ENCODE measurements around the gene STAU1. TPM values are rescaled to one million over a fixed set of nuclear protein-coding genes. Genes with fewer than 3 reads are reported as not detected.

STAU1 gene
- polyA plus RNA-seq, 1 of the 3 experiments (the other 2 are of a cell fraction) = 48.2 TPM

DNA sequence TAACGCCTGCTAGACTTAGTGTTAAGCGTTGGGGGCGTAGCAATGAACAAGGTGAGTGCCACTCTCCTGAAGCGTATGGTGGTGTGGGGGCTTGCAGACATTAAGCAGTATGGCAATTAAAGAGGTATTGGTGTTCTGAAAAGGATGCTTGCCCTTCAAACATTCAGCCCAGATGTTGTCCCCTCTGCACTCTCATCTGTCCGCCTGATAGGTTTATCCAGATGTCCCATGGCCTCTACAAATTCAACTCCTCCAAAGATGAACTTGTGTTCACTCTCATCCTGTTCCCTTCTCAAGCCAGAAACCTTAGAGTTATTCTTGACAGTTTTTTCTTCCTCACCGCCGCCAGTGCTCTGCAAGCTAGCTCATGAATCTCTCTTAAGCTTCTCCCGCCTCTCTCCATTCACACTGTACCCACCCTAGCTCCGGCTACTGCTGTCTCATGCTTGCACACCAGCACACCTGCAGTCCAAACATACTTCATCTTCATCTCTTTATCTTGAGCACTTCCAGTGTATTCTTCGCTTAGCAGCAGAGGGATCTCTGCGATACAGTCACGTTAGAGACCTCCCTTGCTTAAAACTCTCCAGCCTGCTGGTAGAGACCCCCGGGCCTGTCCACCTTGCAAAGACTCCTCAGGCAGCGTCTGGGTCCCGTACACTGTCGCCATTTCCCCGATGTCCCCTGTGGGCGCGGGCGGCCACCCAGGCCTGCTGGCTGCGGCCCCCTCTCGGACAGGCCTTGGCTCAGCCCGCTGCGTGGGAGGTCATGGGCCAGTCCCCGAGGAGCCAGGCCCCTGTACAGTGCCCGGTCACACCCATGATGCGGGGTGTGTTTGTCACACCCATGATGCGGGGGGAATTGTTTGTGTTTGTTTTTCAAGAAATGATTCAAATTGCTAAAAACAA lies 32.0 kb upstream of the STAU1 start:
- Histone ChIP-seq H3K9ac (peak overlapping the region; percentile 74), H3K4me2 (peak overlapping the region; percentile 84), H4K20me1 (ENCODE audit: insufficient read depth) (no peaks in the 10 kb centered on the region), H3K4me3 (ENCODE audit: low read depth in 2 of 2, low read length in 1 of 2) (peak overlapping the region; percentile 80 to 91), H3K4me1 (ENCODE audit: control insufficient read depth in 1 of 2, insufficient read depth in 2 of 2, low read depth in 1 of 2, low read length in 1 of 2) (peaks cover 0 to 8% of the 10 kb centered on the region in 2 experiments; a peak in 1 of 4 replicates), H3K9me3 (no peaks in the 10 kb centered on the region), H2AFZ (ENCODE audit: low read depth) (peak overlapping the region; percentile 80), H3K27me3 (ENCODE audit: insufficient read depth) (no peaks in the 10 kb centered on the region), H3F3A (replicated peaks; ENCODE audit: insufficient read depth) (peaks cover 3% of the 10 kb centered on the region), H3K79me2 (ENCODE audit: insufficient read depth) (peaks cover 24% of the 10 kb centered on the region), H3K9me2 (no peaks in the 10 kb centered on the region), H3K27ac (ENCODE audit: low read depth in 2 of 2, low read length in 1 of 2) (peak overlapping the region; percentile 65 to 76; a peak in 3 of 4 replicates), H3K36me3 (replicated peaks in 1 of 2; ENCODE audit: control insufficient read depth in 1 of 2, insufficient read depth in 2 of 2, low read length in 1 of 2) (peaks cover 29 to 30% of the 10 kb centered on the region in 2 experiments)
- TF ChIP-seq TAF1 (IDR thresholded peaks at IDR 0.05; ENCODE audit: borderline replicate concordance, low read depth, low read length) = no peak
- no peak for TF ChIP-seq MXI1 (IDR thresholded peaks at IDR 0.05; ENCODE audit: low read depth, low read length)
- TF ChIP-seq NFIC (IDR thresholded peaks at IDR 0.05; ENCODE audit: borderline replicate concordance) = no peak
- no peak for TF ChIP-seq TCF12 (IDR thresholded peaks at IDR 0.05)
- no peak for TF ChIP-seq RFX5 (IDR thresholded peaks at IDR 0.05; ENCODE audit: low read length)
- TF ChIP-seq GATA2 (CRISPR knock-in tag; IDR thresholded peaks at IDR 0.05) = no peak
- no peak for TF ChIP-seq NRF1 (IDR thresholded peaks at IDR 0.05; ENCODE audit: low read depth, low read length)
- no peak for TF ChIP-seq FOXM1 (IDR thresholded peaks at IDR 0.05; ENCODE audit: low read depth)
- TF ChIP-seq, protein P1, sequence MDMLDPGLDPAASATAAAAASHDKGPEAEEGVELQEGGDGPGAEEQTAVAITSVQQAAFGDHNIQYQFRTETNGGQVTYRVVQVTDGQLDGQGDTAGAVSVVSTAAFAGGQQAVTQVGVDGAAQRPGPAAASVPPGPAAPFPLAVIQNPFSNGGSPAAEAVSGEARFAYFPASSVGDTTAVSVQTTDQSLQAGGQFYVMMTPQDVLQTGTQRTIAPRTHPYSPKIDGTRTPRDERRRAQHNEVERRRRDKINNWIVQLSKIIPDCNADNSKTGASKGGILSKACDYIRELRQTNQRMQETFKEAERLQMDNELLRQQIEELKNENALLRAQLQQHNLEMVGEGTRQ (IDR thresholded peaks at IDR 0.05; ENCODE audit: borderline replicate concordance, low read depth, low read length) = no peak
- TF ChIP-seq RCOR1 (IDR thresholded peaks at IDR 0.05; ENCODE audit: low read length) = no peak
- TF ChIP-seq FOSL2 (IDR thresholded peaks at IDR 0.05; ENCODE audit: borderline replicate concordance, low read depth) = no peak
- TF ChIP-seq RXRA (IDR thresholded peaks at IDR 0.05; ENCODE audit: borderline replicate concordance, low read depth) = no peak
- TF ChIP-seq EP300 (IDR thresholded peaks at IDR 0.05; ENCODE audit: borderline replicate concordance in 1 of 2, low read depth in 1 of 2, low read length in 1 of 2) = no peak
- TF ChIP-seq CHD2 (IDR thresholded peaks at IDR 0.05; ENCODE audit: low read length, partially characterized antibody) = no peak
- no peak for TF ChIP-seq ELF1 (IDR thresholded peaks at IDR 0.05)
- no peak for TF ChIP-seq ZBTB33 (IDR thresholded peaks at IDR 0.05; ENCODE audit: borderline replicate concordance, low read depth)
- TF ChIP-seq, protein P2, sequence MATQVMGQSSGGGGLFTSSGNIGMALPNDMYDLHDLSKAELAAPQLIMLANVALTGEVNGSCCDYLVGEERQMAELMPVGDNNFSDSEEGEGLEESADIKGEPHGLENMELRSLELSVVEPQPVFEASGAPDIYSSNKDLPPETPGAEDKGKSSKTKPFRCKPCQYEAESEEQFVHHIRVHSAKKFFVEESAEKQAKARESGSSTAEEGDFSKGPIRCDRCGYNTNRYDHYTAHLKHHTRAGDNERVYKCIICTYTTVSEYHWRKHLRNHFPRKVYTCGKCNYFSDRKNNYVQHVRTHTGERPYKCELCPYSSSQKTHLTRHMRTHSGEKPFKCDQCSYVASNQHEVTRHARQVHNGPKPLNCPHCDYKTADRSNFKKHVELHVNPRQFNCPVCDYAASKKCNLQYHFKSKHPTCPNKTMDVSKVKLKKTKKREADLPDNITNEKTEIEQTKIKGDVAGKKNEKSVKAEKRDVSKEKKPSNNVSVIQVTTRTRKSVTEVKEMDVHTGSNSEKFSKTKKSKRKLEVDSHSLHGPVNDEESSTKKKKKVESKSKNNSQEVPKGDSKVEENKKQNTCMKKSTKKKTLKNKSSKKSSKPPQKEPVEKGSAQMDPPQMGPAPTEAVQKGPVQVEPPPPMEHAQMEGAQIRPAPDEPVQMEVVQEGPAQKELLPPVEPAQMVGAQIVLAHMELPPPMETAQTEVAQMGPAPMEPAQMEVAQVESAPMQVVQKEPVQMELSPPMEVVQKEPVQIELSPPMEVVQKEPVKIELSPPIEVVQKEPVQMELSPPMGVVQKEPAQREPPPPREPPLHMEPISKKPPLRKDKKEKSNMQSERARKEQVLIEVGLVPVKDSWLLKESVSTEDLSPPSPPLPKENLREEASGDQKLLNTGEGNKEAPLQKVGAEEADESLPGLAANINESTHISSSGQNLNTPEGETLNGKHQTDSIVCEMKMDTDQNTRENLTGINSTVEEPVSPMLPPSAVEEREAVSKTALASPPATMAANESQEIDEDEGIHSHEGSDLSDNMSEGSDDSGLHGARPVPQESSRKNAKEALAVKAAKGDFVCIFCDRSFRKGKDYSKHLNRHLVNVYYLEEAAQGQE (IDR thresholded peaks at IDR 0.05; ENCODE audit: low read depth, low read length) = no peak
- TF ChIP-seq USF1 (IDR thresholded peaks at IDR 0.05; ENCODE audit: borderline replicate concordance, low read depth) = no peak
- no peak for TF ChIP-seq SIN3A (IDR thresholded peaks at IDR 0.05; ENCODE audit: borderline replicate concordance, low read depth, low read length)
- TF ChIP-seq GABPA (IDR thresholded peaks at IDR 0.05; ENCODE audit: low read depth) = no peak
- WGBS (ENCODE audit: low lambda C conversion rate) = 30% methylated on average over 19 of the region's 28 CpGs
- DNase-seq = no peak
- CTCF ChIA-PET = interaction anchor here (1.0 to 6.4 kb wide), 3 partner anchors 77 to 191 kb away, joined by 3 to 112 read pairs (median 5); no protein-coding TSS in a partner anchor
- POLR2A ChIA-PET = no interaction called here
